Measurements from ENCODE around the gene ELAPOR1.

The ELAPOR1 gene

DNA sequence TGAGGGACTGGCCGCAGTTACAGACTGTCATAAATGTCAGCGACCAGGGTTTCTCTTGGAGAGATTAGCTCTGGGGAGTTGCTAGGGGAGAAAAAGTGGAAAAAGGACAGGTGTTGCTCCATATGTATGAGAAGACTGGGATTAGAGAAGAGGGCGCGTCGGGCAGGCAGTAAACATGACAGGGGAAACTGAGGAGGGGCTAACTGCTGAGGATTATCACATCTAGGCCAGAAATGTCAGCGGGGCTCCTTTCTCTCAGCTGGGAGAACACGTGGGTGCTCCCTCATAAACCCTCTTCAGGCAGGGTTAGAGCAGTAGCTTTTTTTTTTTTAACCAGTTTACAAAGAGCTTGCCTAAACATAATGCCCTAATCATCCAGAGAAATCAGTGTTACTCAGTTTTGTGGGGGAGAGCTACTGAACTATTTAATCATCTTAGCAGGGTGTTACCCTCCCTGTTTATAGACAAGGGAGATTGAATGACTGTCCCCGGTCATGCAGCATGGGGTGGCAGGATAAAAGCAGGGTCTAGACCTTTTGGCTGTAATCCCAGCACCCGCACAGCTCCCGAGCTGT, 35.2 kb downstream of the ELAPOR1 start:
- TF ChIP-seq, protein P1, sequence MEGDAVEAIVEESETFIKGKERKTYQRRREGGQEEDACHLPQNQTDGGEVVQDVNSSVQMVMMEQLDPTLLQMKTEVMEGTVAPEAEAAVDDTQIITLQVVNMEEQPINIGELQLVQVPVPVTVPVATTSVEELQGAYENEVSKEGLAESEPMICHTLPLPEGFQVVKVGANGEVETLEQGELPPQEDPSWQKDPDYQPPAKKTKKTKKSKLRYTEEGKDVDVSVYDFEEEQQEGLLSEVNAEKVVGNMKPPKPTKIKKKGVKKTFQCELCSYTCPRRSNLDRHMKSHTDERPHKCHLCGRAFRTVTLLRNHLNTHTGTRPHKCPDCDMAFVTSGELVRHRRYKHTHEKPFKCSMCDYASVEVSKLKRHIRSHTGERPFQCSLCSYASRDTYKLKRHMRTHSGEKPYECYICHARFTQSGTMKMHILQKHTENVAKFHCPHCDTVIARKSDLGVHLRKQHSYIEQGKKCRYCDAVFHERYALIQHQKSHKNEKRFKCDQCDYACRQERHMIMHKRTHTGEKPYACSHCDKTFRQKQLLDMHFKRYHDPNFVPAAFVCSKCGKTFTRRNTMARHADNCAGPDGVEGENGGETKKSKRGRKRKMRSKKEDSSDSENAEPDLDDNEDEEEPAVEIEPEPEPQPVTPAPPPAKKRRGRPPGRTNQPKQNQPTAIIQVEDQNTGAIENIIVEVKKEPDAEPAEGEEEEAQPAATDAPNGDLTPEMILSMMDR (IDR thresholded peaks at IDR 0.05; ENCODE audit: unreplicated experiment in 3 of 3) = no peak
- peaks cover 29% of the 10 kb centered on the region for H3K4me1 Mint-ChIP-seq
- H3K27me3 Mint-ChIP-seq (ENCODE audit: low read depth) = no peaks in the 10 kb centered on the region
- H3K36me3 Mint-ChIP-seq (ENCODE audit: low read depth) = no peaks in the 10 kb centered on the region
- no peaks in the 10 kb centered on the region for H3K9me3 Mint-ChIP-seq
- peak overlapping the region; percentile 82 to 95 (median 94) for H3K27ac Mint-ChIP-seq
- H3K4me3 Mint-ChIP-seq = no peak overlapping the region

DNA sequence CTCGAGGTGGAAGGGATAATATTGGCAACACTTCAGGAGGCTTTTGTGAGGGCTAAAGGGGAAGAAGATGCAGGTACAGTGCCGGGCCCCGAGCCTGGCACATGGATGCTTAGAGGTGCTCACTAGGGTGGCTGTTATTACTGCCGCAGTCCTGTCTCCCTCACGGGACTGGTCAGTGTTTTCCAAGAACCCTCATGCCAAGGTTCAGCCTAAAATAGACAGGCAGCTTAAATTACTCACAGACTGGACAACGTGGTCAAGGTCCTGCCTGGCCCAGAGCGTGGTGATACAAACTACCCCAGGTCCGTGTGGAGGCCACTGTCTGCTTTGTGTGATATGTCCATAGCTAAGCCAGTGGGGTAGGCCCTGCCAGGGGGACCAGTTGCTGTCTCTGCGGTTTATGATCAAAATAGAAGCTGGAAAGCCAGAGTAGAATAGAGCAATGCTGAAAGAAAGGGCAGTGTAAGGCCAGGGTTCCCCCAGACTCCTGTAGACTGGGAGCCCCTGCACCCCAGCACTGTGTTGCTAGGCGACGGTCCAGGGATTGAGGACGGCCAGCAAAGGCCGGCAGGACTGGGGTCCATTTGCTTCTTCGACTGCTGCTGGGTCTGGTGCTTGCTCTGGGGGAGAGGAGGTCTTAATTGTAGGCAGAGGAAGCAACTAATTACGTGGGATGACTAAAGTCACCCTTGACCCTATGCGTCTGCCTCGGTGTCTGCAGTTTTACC, 36.1 kb downstream of the ELAPOR1 start:
- Mint-ChIP-seq H3K27ac (peak overlapping the region; percentile 82 to 95 (median 94)), H3K4me1 (peaks cover 29% of the 10 kb centered on the region), H3K27me3 (ENCODE audit: low read depth) (peaks cover 4% of the 10 kb centered on the region), H3K4me3 (no peak overlapping the region), H3K36me3 (ENCODE audit: low read depth) (no peaks in the 10 kb centered on the region), H3K9me3 (no peaks in the 10 kb centered on the region)
- TF ChIP-seq, protein P1 (IDR thresholded peaks at IDR 0.05; ENCODE audit: unreplicated experiment in 3 of 3) = no peak

DNA sequence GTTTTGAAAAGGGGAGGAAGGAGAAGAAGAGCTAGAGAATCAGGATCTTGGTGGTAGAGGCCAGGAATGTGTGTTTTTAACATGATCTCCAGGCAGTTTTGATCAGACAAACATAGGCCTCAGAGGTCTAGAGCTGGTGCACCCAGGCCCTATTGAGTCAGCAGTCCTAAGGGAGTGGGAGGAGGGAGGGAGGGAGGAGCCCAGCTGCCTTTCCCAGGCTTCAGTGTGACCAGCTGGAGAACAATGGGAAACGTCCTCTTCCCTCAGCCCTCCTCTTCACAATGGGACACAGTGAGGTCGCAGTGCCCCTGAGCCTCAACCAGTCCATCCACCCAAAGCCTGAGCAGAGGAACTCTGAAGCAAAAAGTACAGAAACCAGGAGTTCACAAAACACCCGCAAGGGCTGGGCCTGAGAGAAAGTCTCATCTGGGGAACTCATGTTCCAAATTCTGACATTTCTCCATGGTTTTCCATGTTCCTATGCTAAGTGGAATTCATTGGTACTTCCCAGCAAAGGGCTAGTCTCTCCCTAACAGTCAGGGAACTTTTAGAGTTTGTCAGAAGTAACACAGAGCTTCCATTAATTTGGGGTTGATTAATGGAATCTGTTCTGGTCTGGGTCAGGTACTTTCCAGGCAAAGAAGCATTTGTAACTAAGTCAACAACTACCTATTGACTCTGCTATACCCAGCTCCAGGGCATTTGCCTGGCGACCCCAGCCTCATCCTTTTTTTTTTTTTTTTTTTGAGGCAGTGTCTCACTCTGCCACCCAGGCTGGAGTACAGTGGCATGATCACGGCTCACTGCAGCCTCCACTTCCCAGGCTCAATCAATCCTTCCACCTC, 37.5 kb downstream of the ELAPOR1 start:
- H3K4me3 Mint-ChIP-seq = peak overlapping the region in 1 of 3 experiments; percentile 5
- no peaks in the 10 kb centered on the region for H3K36me3 Mint-ChIP-seq (ENCODE audit: low read depth)
- H3K9me3 Mint-ChIP-seq = no peaks in the 10 kb centered on the region
- TF ChIP-seq, protein P1 (IDR thresholded peaks at IDR 0.05; ENCODE audit: unreplicated experiment in 3 of 3) = no peak
- peaks cover 29% of the 10 kb centered on the region for H3K4me1 Mint-ChIP-seq
- peak overlapping the region; percentile 82 to 95 (median 94) for H3K27ac Mint-ChIP-seq
- H3K27me3 Mint-ChIP-seq (ENCODE audit: low read depth) = peaks cover 4% of the 10 kb centered on the region

DNA sequence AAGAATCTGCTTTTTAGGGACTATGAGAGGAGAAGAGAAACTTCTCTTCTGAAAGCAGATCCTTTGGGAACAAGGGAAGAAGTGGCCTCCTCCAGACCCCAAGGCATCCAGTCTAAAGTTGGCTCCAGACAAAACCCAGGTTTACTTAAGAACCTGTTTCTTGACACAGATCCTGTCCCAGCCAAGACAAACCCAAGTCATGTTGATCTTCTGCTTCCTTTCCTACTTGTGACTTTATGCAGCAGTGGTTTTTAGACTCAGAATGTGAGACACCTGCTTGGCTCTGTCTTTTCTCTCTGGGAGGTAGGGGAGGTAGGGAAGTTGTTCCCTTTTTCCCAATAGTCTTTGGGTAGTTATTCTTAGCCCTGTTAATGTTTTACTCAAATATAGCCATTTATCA, 38.3 kb downstream of the ELAPOR1 start:
- Mint-ChIP-seq H3K27me3 (ENCODE audit: low read depth) (peaks cover 4% of the 10 kb centered on the region), H3K36me3 (ENCODE audit: low read depth) (no peaks in the 10 kb centered on the region), H3K4me1 (peaks cover 29% of the 10 kb centered on the region), H3K4me3 (no peak overlapping the region), H3K27ac (peak overlapping the region in 2 of 3 experiments; percentile 52 to 65), H3K9me3 (no peaks in the 10 kb centered on the region)
- TF ChIP-seq, protein P1 (IDR thresholded peaks at IDR 0.05; ENCODE audit: unreplicated experiment in 3 of 3) = no peak

DNA sequence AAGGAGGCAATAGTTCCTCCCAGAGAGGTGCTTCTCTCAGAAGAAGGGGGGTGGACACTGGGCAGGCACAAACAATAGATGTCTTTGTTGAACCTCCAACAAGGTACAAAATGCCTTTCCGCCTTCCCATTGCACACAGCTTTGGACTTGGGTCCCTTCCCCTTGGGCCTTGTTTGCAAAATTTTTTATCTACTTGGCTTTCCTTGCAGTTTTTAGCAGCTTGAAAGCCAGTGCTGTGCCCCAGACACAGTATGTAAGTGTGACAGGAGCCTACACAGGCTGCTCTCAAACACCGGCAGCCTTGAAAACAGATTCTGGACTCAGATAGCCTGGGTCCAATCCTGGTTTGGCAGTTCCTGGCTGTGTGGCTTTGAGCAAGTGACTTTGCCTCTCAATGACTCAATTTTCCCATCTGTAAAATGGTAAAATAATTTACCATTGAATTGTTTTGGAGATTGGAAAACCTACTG, 43.0 kb downstream of the ELAPOR1 start:
- Mint-ChIP-seq H3K4me1 (peaks cover 11% of the 10 kb centered on the region), H3K4me3 (no peak overlapping the region), H3K27ac (no peak overlapping the region), H3K9me3 (no peaks in the 10 kb centered on the region), H3K27me3 (ENCODE audit: low read depth) (peaks cover 7% of the 10 kb centered on the region), H3K36me3 (ENCODE audit: low read depth) (no peaks in the 10 kb centered on the region)
- TF ChIP-seq, protein P1 (IDR thresholded peaks at IDR 0.05; ENCODE audit: unreplicated experiment in 3 of 3) = no peak

All from nephron (organoid).